MM.1S (cell line): ENCODE measurements around the gene ARMC8.

Experiments
- CTCF ChIP-seq: fragments of 300-600 bp; sonication (generic); IDR thresholded peaks from 2 replicates; pipeline ENCODE4 v1.5.1; 2016; ENCODE audit warnings: antibody characterized with exemption, low read length, mixed read lengths
- EZH2phosphoT487 ChIP-seq: fragments of 300-600 bp; sonication (generic); IDR thresholded peaks from 2 replicates; pipeline ENCODE4 v1.6.1; 2018; ENCODE audit warnings: antibody characterized with exemption, low read length

- TF ChIP-seq CTCF, result no peak
- TF ChIP-seq EZH2phosphoT487, result no peak
Measured at GRCh38 chr3:138281561-138281960, 94.5 kb downstream of the ARMC8 start.
